GM23338 (cell line): ENCODE data around the gene ZXDC.

ENCODE experiments used
- POLR2AphosphoS5 ChIP-seq: IDR thresholded peaks from 2 replicates; pipeline ENCODE4 v1.6.1; 2016; ENCODE audit warnings: antibody characterized with exemption, low read depth
- TF ChIP-seq, protein P1 (sequence below), 2 experiments: fragments of 200-600 bp in 1 of 2; sonication (generic) in 1 of 2; conservative IDR thresholded peaks; 2 replicates each; pipeline versions ENCODE4 v1.5.1 to v1.6.1; 2016 to 2017; ENCODE audit warnings: antibody characterized with exemption in 2 of 2, low read depth in 2 of 2, mild to moderate bottlenecking in 2 of 2, moderate library complexity in 1 of 2
- TF ChIP-seq, protein P2 (sequence below): IDR thresholded peaks from one replicate; pipeline ENCODE4 v1.6.1; 2018; ENCODE audit warnings: antibody characterized with exemption; ENCODE audit not compliant: unreplicated experiment

DNA sequence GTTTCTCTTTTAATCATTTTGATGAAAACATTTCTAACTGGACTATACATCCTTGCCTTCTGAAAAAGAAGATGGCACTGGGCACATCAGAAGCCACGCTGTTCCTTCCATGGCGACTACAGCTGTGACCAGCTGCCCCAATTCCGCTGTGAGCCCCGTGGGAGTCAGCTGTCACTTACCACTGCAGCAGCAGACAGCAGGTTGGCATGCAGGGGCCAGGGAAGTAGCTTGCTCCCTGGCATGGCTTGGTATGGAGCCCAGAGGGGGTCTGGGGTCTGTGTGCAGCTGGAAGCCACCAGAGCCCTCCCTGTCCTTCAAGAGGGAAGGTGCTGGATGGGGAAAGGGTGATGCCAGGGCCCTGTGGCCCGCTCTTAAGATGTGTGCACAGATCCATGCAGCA is 4.5 kb upstream of the ZXDC start:
- TF ChIP-seq, protein P1, sequence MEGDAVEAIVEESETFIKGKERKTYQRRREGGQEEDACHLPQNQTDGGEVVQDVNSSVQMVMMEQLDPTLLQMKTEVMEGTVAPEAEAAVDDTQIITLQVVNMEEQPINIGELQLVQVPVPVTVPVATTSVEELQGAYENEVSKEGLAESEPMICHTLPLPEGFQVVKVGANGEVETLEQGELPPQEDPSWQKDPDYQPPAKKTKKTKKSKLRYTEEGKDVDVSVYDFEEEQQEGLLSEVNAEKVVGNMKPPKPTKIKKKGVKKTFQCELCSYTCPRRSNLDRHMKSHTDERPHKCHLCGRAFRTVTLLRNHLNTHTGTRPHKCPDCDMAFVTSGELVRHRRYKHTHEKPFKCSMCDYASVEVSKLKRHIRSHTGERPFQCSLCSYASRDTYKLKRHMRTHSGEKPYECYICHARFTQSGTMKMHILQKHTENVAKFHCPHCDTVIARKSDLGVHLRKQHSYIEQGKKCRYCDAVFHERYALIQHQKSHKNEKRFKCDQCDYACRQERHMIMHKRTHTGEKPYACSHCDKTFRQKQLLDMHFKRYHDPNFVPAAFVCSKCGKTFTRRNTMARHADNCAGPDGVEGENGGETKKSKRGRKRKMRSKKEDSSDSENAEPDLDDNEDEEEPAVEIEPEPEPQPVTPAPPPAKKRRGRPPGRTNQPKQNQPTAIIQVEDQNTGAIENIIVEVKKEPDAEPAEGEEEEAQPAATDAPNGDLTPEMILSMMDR (conservative IDR thresholded peaks at IDR 0.05; ENCODE audit: low read depth in 2 of 2): no peak
- TF ChIP-seq, protein P2, sequence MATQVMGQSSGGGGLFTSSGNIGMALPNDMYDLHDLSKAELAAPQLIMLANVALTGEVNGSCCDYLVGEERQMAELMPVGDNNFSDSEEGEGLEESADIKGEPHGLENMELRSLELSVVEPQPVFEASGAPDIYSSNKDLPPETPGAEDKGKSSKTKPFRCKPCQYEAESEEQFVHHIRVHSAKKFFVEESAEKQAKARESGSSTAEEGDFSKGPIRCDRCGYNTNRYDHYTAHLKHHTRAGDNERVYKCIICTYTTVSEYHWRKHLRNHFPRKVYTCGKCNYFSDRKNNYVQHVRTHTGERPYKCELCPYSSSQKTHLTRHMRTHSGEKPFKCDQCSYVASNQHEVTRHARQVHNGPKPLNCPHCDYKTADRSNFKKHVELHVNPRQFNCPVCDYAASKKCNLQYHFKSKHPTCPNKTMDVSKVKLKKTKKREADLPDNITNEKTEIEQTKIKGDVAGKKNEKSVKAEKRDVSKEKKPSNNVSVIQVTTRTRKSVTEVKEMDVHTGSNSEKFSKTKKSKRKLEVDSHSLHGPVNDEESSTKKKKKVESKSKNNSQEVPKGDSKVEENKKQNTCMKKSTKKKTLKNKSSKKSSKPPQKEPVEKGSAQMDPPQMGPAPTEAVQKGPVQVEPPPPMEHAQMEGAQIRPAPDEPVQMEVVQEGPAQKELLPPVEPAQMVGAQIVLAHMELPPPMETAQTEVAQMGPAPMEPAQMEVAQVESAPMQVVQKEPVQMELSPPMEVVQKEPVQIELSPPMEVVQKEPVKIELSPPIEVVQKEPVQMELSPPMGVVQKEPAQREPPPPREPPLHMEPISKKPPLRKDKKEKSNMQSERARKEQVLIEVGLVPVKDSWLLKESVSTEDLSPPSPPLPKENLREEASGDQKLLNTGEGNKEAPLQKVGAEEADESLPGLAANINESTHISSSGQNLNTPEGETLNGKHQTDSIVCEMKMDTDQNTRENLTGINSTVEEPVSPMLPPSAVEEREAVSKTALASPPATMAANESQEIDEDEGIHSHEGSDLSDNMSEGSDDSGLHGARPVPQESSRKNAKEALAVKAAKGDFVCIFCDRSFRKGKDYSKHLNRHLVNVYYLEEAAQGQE: no peak
- TF ChIP-seq POLR2AphosphoS5: no peak
